GM20431 (cell line): ENCODE measurements around the gene TPTE.
"Not testable (repeated sequence)": the region's sequence is repeated elsewhere in the genome, so short reads cannot be mapped to it uniquely, and the experiment has no call there.

ENCODE experiments used
- in situ Hi-C: fragments of 300-500 bp; cut with MseI, MboI; formaldehyde crosslinking; loops from one replicate; pipeline ENCODE4 v1.15.0; 2020; ENCODE audit warnings: low sequenced_read_pairs; ENCODE audit not compliant: unreplicated experiment

The TPTE gene

GRCh38 chr21:10616061-10616460 lies 94.7 kb downstream of the TPTE start:
- in situ Hi-C loops = not testable (repeated sequence)

GRCh38 chr21:10616535-10616934 lies 95.2 kb downstream of the TPTE start:
- in situ Hi-C loops = no loop called here

- in situ Hi-C loops = not testable (repeated sequence)
Measured at GRCh38 chr21:10617133-10617752, 95.9 kb downstream of the TPTE start.

GRCh38 chr21:10627316-10627863 lies 106.0 kb downstream of the TPTE start:
- in situ Hi-C loops = no loop called here

- in situ Hi-C loops = not testable (repeated sequence)
Measured at GRCh38 chr21:10629239-10629638, 107.9 kb downstream of the TPTE start.

GRCh38 chr21:10630829-10631228 lies 109.4 kb downstream of the TPTE start:
- in situ Hi-C loops = not testable (repeated sequence)

GRCh38 chr21:10631316-10631715 lies 109.9 kb downstream of the TPTE start:
- in situ Hi-C loops = not testable (repeated sequence)

GRCh38 chr21:10638144-10638543 lies 116.8 kb downstream of the TPTE start:
- in situ Hi-C loops = not testable (repeated sequence)

- in situ Hi-C loops = no loop called here
Measured at GRCh38 chr21:10639123-10639522, 117.7 kb downstream of the TPTE start.

- in situ Hi-C loops = not testable (repeated sequence)
Measured at GRCh38 chr21:10639746-10640145, 118.4 kb downstream of the TPTE start.

GRCh38 chr21:10640446-10640845 lies 119.1 kb downstream of the TPTE start:
- in situ Hi-C loops = no loop called here

GRCh38 chr21:10641107-10641506 lies 119.7 kb downstream of the TPTE start:
- in situ Hi-C loops = no loop called here

- in situ Hi-C loops = not testable (repeated sequence)
Measured at GRCh38 chr21:10645667-10646066, 124.3 kb downstream of the TPTE start.

- in situ Hi-C loops = not testable (repeated sequence)
Measured at GRCh38 chr21:10649350-10650149, 128.2 kb downstream of the TPTE start.

GRCh38 chr21:10650297-10650696 lies 128.9 kb downstream of the TPTE start:
- in situ Hi-C loops = not testable (repeated sequence)
